GM20431 (cell line): ENCODE measurements around the gene LLGL2.

Experiments used
- in situ Hi-C: fragments of 300-500 bp; cut with MseI, MboI; formaldehyde crosslinking; loops from one replicate; pipeline ENCODE4 v1.15.0; 2020; ENCODE audit warnings: low sequenced_read_pairs; ENCODE audit not compliant: unreplicated experiment

LLGL2 gene

DNA sequence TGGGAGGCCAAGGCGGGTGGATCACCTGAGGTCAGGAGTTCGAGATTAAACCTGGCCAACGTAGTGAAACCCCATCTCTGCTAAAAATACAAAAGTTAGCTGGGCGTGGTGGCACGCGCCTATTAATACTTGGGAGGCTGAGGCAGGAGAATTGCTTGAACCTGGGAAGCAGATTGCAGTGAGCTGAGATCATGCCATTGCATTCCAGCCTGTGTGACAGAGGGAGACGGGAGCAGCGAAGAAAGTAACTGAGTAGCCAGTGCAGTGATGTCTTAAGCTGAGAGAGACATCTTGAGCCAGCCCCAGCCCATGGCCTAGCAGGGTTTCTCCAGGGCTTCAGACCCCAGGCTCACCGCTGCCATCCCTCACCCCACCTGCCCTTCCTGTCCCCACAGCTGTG, 97.9 kb downstream of the LLGL2 start:
- in situ Hi-C loops: no loop called here

DNA sequence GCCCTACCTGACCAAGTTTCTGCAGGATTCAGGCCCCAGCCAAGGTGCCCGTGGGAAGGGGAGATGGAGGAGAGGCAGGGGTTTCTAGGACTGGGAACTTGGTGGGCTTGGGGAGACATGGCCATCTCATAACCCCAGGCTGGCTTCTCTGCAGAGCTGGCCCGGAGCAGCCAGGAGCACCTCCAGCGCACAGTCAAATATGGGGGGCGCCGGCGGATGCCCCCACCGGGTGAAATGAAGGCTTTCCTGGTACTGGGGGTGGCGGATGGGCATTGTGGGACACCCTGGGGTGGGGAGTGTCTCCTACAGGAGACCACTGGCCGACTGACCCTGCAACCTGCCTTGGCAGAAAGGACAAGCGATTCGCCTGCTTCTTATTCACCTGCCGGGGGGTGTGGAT, 98.5 kb downstream of the LLGL2 start:
- in situ Hi-C loops: no loop called here
